ENCODE data around the gene NMNAT2. TPM values are rescaled to one million over a fixed set of nuclear protein-coding genes. Genes with fewer than 3 reads are reported as not detected.
A peak's percentile ranks its signal among the peaks of the same experiment; 100 is the strongest.

The NMNAT2 gene
- total RNA-seq, 1 experiment from 2014 or later = 4.7 TPM

DNA sequence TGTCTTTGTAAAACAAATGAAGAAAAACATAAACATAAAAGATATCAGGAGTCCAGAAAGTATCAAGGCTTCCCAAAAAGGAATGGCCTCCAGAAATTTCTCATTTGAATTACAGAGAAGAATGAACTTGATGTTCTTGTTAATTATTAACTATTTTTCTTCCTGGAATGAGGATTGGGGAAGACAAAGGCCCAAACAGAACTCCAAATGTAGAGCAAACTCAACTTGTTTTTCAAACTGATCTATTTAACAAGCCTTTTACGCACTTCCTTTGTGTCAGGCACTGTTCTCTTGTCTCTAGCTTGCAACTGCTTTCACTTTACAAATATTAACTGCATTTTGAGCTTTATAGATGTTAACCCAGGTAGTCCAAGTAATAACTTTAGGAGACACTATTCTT, 186.6 kb downstream of the NMNAT2 start:
- CTCF ChIA-PET = interaction anchor here (0.6 to 5.6 kb wide), 7 partner anchors 12 to 200 kb away, joined by 3 to 33 read pairs (median 4); no protein-coding TSS in a partner anchor
- Mint-ChIP-seq H3K36me3 (ENCODE audit: insufficient read depth, unreplicated experiment) (peaks cover 97% of the 10 kb centered on the region), H3K27me3 (ENCODE audit: insufficient read depth, unreplicated experiment) (no peaks in the 10 kb centered on the region), H3K27ac (ENCODE audit: low read depth, unreplicated experiment) (no peak overlapping the region), H3K4me1 (ENCODE audit: insufficient read depth, unreplicated experiment) (peaks cover 45% of the 10 kb centered on the region), H3K9me3 (ENCODE audit: unreplicated experiment) (no peaks in the 10 kb centered on the region), H3K4me3 (ENCODE audit: unreplicated experiment) (no peak overlapping the region)
- no TSS peak for BruUV-seq (replicated peaks)
- intact Hi-C loops (cut with micrococcal nuclease) = no loop called here
- no peak for DNase-seq (ENCODE audit: unreplicated experiment)
- POLR2A ChIA-PET = interaction anchor here (0.7 to 2.6 kb wide), 5 partner anchors 9 to 269 kb away, joined by 3 to 9 read pairs (median 7); no protein-coding TSS in a partner anchor
- TF ChIP-seq, protein P1, sequence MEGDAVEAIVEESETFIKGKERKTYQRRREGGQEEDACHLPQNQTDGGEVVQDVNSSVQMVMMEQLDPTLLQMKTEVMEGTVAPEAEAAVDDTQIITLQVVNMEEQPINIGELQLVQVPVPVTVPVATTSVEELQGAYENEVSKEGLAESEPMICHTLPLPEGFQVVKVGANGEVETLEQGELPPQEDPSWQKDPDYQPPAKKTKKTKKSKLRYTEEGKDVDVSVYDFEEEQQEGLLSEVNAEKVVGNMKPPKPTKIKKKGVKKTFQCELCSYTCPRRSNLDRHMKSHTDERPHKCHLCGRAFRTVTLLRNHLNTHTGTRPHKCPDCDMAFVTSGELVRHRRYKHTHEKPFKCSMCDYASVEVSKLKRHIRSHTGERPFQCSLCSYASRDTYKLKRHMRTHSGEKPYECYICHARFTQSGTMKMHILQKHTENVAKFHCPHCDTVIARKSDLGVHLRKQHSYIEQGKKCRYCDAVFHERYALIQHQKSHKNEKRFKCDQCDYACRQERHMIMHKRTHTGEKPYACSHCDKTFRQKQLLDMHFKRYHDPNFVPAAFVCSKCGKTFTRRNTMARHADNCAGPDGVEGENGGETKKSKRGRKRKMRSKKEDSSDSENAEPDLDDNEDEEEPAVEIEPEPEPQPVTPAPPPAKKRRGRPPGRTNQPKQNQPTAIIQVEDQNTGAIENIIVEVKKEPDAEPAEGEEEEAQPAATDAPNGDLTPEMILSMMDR (IDR thresholded peaks at IDR 0.05; ENCODE audit: unreplicated experiment) = no peak

DNA sequence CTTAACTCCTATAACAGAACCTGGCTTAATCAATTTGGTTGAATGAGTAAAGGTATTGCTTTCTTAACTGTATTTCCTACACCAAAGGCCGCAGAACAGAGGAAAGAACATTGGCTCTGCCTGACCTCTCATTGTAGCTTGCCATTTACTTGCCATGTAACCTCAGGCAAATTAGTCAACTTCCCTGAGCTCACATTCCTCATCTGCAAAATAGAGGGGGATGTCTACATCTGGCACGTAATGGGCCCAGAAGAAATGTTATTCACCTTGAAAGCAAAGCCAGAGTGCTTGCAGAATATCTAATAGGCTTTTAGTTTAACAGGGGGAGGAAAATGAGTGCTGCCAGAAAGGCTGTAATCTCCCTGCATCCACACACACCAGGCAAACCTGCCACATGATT, 187.8 kb downstream of the NMNAT2 start:
- DNase-seq (ENCODE audit: unreplicated experiment) = peak; percentile 82
- H3K27ac Mint-ChIP-seq (ENCODE audit: low read depth, unreplicated experiment) = peak overlapping the region; percentile 46
- ChIA-PET POLR2A (interaction anchor here (1.0 to 2.6 kb wide), 7 partner anchors 8 to 268 kb away, joined by 3 to 9 read pairs (median 4); no protein-coding TSS in a partner anchor), CTCF (interaction anchor here (0.6 to 5.6 kb wide), 7 partner anchors 11 to 374 kb away, joined by 3 to 33 read pairs (median 3); no protein-coding TSS in a partner anchor)
- no peaks in the 10 kb centered on the region for H3K27me3 Mint-ChIP-seq (ENCODE audit: insufficient read depth, unreplicated experiment)
- intact Hi-C loops (cut with micrococcal nuclease) = no loop called here
- TF ChIP-seq, protein P1 (IDR thresholded peaks at IDR 0.05; ENCODE audit: unreplicated experiment) = no peak
- no TSS peak for BruUV-seq (replicated peaks)
- peaks cover 97% of the 10 kb centered on the region for H3K36me3 Mint-ChIP-seq (ENCODE audit: insufficient read depth, unreplicated experiment)
- H3K9me3 Mint-ChIP-seq (ENCODE audit: unreplicated experiment) = no peaks in the 10 kb centered on the region
- no peak overlapping the region for H3K4me3 Mint-ChIP-seq (ENCODE audit: unreplicated experiment)
- peaks cover 41% of the 10 kb centered on the region for H3K4me1 Mint-ChIP-seq (ENCODE audit: insufficient read depth, unreplicated experiment)

DNA sequence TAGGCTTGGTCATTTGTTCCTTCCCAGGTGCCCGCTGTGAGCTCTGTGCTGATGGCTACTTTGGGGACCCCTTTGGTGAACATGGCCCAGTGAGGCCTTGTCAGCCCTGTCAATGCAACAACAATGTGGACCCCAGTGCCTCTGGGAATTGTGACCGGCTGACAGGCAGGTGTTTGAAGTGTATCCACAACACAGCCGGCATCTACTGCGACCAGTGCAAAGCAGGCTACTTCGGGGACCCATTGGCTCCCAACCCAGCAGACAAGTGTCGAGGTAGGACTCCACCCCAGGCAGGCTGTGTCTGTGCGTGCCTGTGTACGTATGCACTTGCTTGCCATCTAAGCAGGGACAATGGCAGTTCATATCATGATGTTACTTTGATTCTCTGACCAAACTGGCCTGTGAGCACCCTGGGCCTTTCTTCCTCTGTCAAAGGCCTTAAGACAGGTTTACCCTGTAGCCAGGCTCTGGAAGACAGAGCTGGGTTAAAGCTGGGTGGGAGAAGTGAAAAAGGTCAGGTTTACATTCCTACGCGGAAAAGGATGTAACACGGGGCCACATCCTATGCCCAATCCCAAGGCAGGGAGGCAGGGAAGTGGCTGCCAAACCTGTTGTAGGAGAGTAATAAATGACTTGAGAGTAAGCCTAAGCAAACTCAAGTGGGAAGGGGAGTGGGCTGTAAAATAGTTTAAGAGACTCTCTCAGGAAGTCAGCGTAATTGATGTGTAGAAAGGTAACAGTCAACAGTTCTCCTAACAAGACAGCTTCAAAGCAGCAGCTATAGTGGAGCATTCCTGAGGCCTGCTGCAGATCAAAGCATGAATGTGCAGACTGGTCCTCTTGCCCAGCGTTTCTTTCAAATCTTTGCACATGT, 189.6 kb downstream of the NMNAT2 start:
- peaks cover 27% of the 10 kb centered on the region for H3K4me1 Mint-ChIP-seq (ENCODE audit: insufficient read depth, unreplicated experiment)
- ChIA-PET CTCF (interaction anchor here (0.5 to 5.6 kb wide), 22 partner anchors 9 to 415 kb away, joined by 3 to 33 read pairs (median 4); no protein-coding TSS in a partner anchor), POLR2A (interaction anchor here (0.6 to 2.6 kb wide), 12 partner anchors 10 to 266 kb away, joined by 3 to 10 read pairs (median 4); partner anchors contain the start of gene LAMC2)
- no peak for DNase-seq (ENCODE audit: unreplicated experiment)
- TF ChIP-seq, protein P1 (IDR thresholded peaks at IDR 0.05; ENCODE audit: unreplicated experiment) = no peak
- H3K36me3 Mint-ChIP-seq (ENCODE audit: insufficient read depth, unreplicated experiment) = peaks cover 86% of the 10 kb centered on the region
- no peaks in the 10 kb centered on the region for H3K27me3 Mint-ChIP-seq (ENCODE audit: insufficient read depth, unreplicated experiment)
- intact Hi-C loops (cut with micrococcal nuclease) = loop anchor here (1.0 kb wide), 1 partner anchor 266 kb away; no protein-coding TSS in a partner anchor
- H3K4me3 Mint-ChIP-seq (ENCODE audit: unreplicated experiment) = no peak overlapping the region
- BruUV-seq (replicated peaks) = no TSS peak
- H3K27ac Mint-ChIP-seq (ENCODE audit: low read depth, unreplicated experiment) = peak overlapping the region; percentile 28
- H3K9me3 Mint-ChIP-seq (ENCODE audit: unreplicated experiment) = no peaks in the 10 kb centered on the region

All from MCF 10A (cell line).